Ramos (cell line): ENCODE results near the gene CLEC4M.
"Not testable (repeated sequence)": the region's sequence is repeated elsewhere in the genome, so short reads cannot be mapped to it uniquely, and the experiment has no call there.

Experiments
- in situ Hi-C: fragments of 300-500 bp; cut with MboI; formaldehyde crosslinking; loops from one replicate; pipeline ENCODE4 v1.14.3; 2022; ENCODE audit warnings: low sequenced_read_pairs; ENCODE audit not compliant: unreplicated experiment

The CLEC4M gene

GRCh38 chr19:7767487-7767886 lies 4.4 kb downstream of the CLEC4M start:
- in situ Hi-C loops: no loop called here

GRCh38 chr19:7769171-7769570 lies 6.1 kb downstream of the CLEC4M start:
- in situ Hi-C loops: no loop called here

DNA sequence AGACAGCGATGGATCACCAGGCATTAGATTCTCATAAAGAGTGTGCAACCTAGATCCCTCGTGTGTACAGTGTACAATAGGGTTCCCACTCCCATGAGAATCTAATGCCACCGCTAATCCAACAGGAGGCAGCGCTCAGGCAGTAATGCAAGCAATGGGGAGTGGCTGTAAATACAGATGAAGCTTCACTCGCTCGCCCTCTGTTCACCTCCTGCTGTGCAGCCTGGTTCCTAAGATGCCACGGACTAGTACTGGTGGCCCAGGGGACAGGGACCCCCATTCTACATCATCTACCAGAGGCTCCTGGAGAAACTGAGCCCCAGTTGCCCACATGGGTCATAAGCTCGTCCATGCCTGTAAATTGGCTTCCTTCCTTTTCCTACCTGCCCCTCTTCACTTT lies 8.0 kb downstream of the CLEC4M start:
- in situ Hi-C loops: no loop called here

DNA sequence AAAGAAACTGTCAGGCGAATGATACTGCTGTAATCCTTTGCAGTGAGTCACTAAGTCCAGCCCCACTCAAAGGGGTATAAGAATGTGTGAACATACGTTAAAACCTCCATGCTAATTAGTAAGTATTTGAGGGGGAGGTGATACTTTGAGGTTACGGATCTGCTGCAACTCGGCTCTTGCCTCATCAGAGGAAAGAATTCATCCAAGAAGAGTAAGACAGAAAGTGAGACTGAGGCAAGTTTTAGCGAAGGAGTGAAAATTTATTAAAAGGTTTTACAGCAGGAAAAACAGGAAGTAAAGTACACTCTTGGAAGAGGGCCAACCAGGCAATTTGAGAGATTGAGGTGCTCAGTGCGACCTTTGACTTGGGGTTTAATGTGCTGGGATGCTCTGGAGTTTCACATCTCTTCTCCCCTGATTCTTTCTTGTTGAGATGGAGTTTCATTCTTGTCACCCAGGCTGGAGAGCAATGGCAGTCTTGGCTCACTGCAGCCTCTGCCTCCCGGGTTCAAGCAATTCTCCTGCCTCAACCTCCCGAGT lies 9.8 kb downstream of the CLEC4M start:
- in situ Hi-C loops: no loop called here

DNA sequence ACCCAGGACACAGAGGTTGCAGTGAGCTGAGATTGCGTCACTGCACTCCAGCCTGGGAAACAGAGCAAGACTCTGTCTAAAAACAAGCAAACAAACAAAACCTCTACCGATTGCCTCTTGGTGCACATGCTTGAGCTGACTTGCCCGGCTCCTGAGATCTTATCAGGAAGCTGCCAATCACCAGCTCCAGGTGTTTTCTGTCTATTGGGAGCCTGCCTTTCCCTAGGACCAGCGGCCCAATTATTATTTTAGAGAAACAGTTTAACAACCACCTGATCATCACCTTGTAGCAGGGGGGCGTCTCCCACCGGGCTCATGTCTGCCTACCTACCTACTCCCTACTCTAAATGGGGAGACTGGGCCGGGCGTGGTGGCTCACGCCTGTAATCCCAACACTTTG lies 10.8 kb downstream of the CLEC4M start:
- in situ Hi-C loops: no loop called here

GRCh38 chr19:7775761-7776160 lies 12.7 kb downstream of the CLEC4M start:
- in situ Hi-C loops: no loop called here

DNA sequence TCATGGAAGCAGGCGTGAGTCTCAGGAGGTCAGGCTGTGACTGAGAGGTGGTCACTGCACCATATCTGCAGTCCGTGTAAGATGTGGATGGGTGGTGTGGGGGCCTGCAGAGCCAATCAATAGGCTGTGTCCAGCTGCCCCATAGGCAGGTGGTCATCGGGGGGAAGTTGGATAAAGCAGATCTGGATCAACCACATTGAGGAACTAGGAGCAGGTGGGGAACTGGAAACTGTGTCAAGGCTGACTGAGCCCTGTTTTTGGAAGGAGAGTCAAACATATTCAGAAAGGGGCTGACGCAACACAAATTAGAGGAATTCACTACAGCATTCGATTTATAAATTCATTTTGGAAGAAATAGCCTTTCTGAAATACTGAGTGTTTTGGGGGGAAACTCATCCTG lies 15.0 kb downstream of the CLEC4M start:
- in situ Hi-C loops: no loop called here

GRCh38 chr19:7779631-7780486 lies 16.8 kb downstream of the CLEC4M start:
- in situ Hi-C loops: no loop called here

GRCh38 chr19:7781157-7781556 lies 18.1 kb downstream of the CLEC4M start:
- in situ Hi-C loops: no loop called here

- in situ Hi-C loops: no loop called here
These were observed 21.0 kb downstream of the CLEC4M start for GRCh38 chr19:7783991-7784423.

GRCh38 chr19:7784856-7785255 lies 21.8 kb downstream of the CLEC4M start:
- in situ Hi-C loops: no loop called here

- in situ Hi-C loops: no loop called here
These were observed 24.1 kb downstream of the CLEC4M start for GRCh38 chr19:7787141-7787540.

- in situ Hi-C loops: no loop called here
These were observed 24.6 kb downstream of the CLEC4M start for GRCh38 chr19:7787602-7788177.

GRCh38 chr19:7788178-7788932 lies 25.3 kb downstream of the CLEC4M start:
- in situ Hi-C loops: no loop called here

- in situ Hi-C loops: no loop called here
These were observed 25.9 kb downstream of the CLEC4M start for GRCh38 chr19:7788933-7789323.

DNA sequence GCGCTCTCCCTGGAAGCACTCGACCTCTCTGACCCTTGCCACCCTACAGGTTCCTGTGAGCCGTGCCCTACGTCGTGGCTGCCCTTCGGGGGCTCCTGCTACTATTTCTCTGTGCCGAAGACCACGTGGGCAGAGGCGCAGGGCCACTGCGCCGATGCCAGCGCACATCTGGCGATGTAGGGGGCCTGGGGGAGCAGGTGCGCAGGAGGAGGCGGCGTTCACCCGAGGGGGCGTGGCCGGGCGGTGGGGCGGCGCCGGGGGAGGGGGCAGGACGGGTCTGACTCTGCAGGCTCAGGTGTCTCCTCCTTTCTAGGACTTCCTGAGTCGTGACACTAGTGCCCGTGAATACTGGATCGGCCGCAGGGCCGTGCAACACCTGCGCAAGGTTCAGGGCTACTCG lies 26.4 kb downstream of the CLEC4M start:
- in situ Hi-C loops: no loop called here

DNA sequence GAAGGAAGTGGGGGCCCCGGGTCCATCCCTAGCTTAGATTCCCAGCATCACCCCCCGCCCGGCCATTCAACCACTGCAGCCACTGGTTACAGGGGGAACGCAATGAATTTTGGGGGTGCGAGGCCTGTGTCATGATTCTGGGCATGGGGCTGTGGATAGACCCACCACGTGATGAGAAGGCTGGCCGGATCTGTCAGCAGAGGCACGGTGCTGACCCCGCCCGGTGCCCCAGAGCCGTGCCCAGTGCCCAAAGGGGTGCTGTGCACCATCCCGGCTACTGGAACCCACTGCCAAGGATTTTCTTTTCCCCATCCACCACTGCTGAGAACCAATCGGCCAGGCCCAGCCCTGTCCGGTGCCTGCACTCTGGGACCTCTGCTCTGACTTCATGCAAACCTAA lies 27.4 kb downstream of the CLEC4M start:
- in situ Hi-C loops: no loop called here

GRCh38 chr19:7792281-7792680 lies 29.2 kb downstream of the CLEC4M start:
- in situ Hi-C loops: no loop called here

DNA sequence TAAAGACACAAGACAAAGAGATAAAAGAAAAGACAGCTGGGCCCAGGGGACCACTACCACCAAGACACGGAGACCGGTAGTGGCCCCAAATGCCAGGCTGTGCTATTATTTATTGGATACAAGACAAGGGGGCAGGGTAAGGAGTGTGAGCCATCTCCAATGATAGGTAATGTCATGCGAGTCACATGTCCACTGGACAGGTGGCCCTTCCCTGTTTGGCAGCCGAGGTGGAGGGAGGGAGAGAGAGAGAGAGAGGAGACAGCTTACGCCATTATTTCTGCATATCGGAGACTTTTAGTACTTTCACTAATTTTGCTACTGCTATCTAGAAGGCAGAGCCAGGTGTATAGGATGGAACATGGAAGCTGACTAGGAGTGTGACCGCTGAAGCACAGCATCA lies 29.7 kb downstream of the CLEC4M start:
- in situ Hi-C loops: not testable (repeated sequence)

GRCh38 chr19:7793493-7793892 lies 30.4 kb downstream of the CLEC4M start:
- in situ Hi-C loops: no loop called here
